HCT116 (cell line): ENCODE results near the gene PTPN1.

Experiments used
- CTCF ChIP-seq, 3 experiments: fragments of 200-600 bp in 1 of 3; sonication (generic) in 1 of 3; IDR thresholded peaks in 2 of 3; conservative IDR thresholded peaks in 1 of 3; 2 replicates each; pipeline ENCODE4 v1.5.1; 2012 to 2017; ENCODE audit warnings: low read depth in 2 of 3, low read length in 2 of 3, antibody characterized with exemption in 1 of 3, borderline replicate concordance in 1 of 3, control low read depth in 1 of 3, mild to moderate bottlenecking in 1 of 3, mixed read lengths in 1 of 3, mixed run types in 1 of 3, moderate library complexity in 1 of 3; ENCODE audit not compliant: insufficient read depth in 1 of 3
- POLR2A ChIP-seq: IDR thresholded peaks from 2 replicates; pipeline ENCODE4 v1.7.0; 2011; ENCODE audit warnings: borderline replicate concordance; ENCODE audit not compliant: insufficient read depth, insufficient read length; ENCODE audit errors: extremely low read depth
- POLR2AphosphoS5 ChIP-seq: IDR thresholded peaks from 2 replicates; pipeline ENCODE4 v1.6.1; 2011; ENCODE audit warnings: mild to moderate bottlenecking, low read depth, low read length, moderate library complexity

- TF ChIP-seq POLR2A: no peak
- no peak for TF ChIP-seq CTCF (IDR thresholded peaks at IDR 0.05 in 2 of 3, conservative IDR thresholded peaks at IDR 0.05 in 1 of 3; ENCODE audit: borderline replicate concordance in 1 of 3, insufficient read depth in 1 of 3, low read depth in 2 of 3, low read length in 2 of 3)
- TF ChIP-seq POLR2AphosphoS5: no peak
Measured at GRCh38 chr20:50559856-50560638, 49.9 kb downstream of the PTPN1 start.
